ENCODE measurements around the gene SATL1.

Gene SATL1

DNA sequence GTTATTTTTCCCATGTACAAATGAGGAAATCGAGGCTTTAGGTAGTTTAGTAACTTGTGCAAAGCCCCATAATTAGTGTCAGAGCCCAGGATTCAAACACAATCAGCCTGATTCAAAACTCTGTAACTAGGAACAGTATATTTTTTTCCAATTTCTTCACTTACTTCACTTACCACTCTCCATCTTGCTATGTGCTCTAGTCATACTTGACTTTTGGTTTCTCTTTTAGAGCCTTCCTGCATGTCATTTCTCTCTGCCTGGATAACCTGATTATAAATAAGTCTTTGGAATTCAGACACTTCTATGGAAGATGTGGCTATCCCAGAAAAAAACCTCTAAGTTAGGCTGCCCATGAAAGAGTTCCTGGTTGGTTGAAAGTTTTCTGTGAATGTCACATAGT, 22.2 kb downstream of the SATL1 start:
- TF ChIP-seq TCF12 (IDR thresholded peaks at IDR 0.05; ENCODE audit: low read depth) (no peak), CREB1 (IDR thresholded peaks at IDR 0.05; ENCODE audit: low read depth) (no peak)

DNA sequence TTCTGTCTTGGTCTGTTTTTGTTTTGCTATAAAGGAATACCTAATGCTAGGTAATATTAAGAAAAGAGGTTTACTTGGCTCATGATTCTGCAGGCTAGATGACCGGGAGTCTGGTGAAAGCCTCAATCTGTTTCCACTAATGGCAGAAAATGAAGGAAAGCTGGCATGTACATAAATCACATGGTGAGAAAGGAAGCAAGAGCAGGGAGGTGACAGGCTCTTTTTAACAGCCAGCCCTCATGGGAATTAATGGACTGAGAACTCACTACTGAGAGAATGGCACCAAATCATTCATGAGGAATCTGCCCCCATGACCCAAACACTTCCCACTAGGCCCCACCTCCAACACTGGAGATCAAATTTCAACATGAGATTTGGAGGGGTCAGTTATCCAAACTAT, 27.6 kb downstream of the SATL1 start:
- TF ChIP-seq TAF1 (IDR thresholded peaks at IDR 0.05; ENCODE audit: low read depth) (no peak), CREB1 (IDR thresholded peaks at IDR 0.05; ENCODE audit: low read depth) (no peak), ZBTB7A (IDR thresholded peaks at IDR 0.05; ENCODE audit: low read depth) (no peak), YY1 (IDR thresholded peaks at IDR 0.05; ENCODE audit: low read depth) (no peak), NFIC (IDR thresholded peaks at IDR 0.05) (no peak), CEBPB (IDR thresholded peaks at IDR 0.05) (no peak), EP300 (IDR thresholded peaks at IDR 0.05; ENCODE audit: borderline replicate concordance) (no peak), TEAD4 (IDR thresholded peaks at IDR 0.05) (no peak), TCF12 (IDR thresholded peaks at IDR 0.05; ENCODE audit: low read depth) (no peak)
- TF ChIP-seq, protein P1, sequence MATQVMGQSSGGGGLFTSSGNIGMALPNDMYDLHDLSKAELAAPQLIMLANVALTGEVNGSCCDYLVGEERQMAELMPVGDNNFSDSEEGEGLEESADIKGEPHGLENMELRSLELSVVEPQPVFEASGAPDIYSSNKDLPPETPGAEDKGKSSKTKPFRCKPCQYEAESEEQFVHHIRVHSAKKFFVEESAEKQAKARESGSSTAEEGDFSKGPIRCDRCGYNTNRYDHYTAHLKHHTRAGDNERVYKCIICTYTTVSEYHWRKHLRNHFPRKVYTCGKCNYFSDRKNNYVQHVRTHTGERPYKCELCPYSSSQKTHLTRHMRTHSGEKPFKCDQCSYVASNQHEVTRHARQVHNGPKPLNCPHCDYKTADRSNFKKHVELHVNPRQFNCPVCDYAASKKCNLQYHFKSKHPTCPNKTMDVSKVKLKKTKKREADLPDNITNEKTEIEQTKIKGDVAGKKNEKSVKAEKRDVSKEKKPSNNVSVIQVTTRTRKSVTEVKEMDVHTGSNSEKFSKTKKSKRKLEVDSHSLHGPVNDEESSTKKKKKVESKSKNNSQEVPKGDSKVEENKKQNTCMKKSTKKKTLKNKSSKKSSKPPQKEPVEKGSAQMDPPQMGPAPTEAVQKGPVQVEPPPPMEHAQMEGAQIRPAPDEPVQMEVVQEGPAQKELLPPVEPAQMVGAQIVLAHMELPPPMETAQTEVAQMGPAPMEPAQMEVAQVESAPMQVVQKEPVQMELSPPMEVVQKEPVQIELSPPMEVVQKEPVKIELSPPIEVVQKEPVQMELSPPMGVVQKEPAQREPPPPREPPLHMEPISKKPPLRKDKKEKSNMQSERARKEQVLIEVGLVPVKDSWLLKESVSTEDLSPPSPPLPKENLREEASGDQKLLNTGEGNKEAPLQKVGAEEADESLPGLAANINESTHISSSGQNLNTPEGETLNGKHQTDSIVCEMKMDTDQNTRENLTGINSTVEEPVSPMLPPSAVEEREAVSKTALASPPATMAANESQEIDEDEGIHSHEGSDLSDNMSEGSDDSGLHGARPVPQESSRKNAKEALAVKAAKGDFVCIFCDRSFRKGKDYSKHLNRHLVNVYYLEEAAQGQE (IDR thresholded peaks at IDR 0.05; ENCODE audit: low read depth) = no peak
- TF ChIP-seq, protein P2, sequence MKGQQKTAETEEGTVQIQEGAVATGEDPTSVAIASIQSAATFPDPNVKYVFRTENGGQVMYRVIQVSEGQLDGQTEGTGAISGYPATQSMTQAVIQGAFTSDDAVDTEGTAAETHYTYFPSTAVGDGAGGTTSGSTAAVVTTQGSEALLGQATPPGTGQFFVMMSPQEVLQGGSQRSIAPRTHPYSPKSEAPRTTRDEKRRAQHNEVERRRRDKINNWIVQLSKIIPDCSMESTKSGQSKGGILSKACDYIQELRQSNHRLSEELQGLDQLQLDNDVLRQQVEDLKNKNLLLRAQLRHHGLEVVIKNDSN (IDR thresholded peaks at IDR 0.05) = no peak
- TF ChIP-seq, protein P3, sequence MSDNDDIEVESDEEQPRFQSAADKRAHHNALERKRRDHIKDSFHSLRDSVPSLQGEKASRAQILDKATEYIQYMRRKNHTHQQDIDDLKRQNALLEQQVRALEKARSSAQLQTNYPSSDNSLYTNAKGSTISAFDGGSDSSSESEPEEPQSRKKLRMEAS (IDR thresholded peaks at IDR 0.05) = no peak

DNA sequence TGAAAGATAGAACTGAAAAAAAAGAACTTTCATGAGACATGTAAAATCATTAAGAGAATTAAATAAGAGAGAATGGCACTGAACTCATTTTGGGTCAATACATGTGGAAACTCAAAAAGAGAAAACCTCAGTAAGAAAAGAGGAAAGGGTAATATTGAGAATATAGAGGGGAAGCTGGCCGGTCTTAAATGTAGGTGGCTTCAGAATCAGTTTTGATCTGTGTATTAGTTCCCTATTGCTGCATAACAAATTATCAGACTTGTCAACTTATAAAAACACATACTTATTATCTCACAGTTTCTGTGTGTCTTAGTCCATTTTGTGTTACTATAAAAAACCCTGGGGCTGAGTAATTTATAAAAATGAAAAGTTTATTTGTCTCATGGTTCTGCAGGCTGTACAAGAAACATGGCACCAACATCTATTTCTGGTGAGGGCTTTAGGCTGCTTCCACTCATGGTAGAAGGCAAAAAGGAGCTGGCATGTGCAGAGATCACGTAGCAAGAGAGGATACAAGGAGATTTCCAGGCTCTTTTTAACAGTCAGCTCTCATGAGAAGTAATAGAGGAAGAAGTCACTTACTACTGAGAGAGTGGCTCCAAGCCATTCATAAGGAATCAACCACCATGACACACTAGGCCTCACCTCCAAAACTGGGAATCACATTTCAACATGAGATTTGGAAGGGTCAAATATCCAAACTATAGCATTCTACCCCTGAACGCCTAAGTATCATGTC, 29.6 kb downstream of the SATL1 start:
- TF ChIP-seq EGR1 (IDR thresholded peaks at IDR 0.05) (no peak), TCF12 (IDR thresholded peaks at IDR 0.05; ENCODE audit: low read depth) (no peak), EP300 (IDR thresholded peaks at IDR 0.05; ENCODE audit: borderline replicate concordance) (no peak)

DNA sequence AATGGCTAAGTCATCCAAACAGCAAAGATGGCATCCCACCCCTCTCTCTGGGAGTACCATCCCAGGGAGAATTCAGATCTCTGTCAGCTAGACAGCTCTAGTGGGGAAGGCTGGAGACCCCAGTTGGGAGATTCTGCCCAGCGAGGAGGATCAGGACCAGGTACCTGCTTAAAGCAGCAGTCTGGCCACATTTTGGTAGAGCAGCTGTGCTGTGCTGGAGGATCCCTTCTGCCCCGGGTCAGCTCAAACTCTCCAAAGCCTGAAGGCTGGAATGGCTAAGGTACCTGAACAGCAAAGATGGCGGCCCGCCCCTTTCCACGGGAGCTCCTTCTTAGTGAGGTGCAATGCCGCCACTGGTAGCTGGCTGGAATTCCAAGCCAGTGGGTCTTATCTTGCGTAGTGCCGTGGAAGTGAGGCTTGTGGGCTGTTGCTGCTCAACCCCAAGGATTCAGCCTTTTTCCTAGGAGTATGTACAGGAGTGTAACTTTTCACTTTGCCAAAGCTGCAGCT, 40.1 kb downstream of the SATL1 start:
- TF ChIP-seq CEBPB (IDR thresholded peaks at IDR 0.05) (no peak), FOXM1 (IDR thresholded peaks at IDR 0.05; ENCODE audit: borderline replicate concordance, low read depth) (no peak), NFIC (IDR thresholded peaks at IDR 0.05) (no peak), TAF1 (IDR thresholded peaks at IDR 0.05; ENCODE audit: low read depth) (no peak)

DNA sequence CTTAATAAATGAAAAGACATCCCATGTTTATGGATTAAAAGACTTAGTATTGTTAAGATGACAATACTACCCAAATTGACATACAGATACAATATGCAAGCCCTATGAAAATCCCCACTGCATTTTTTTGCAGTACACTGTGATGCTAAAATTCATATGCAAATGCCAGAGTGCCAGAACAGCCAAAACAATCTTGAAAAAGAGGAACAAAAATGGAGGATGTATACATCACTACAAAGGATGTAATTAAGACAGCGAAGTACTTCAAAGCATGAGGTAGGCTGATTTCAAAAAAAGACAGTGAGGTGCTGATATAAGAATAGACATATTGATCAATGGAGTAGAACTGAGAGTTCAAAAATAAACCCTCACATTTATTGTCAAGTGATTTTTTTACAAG, 47.3 kb downstream of the SATL1 start:
- TF ChIP-seq YY1 (IDR thresholded peaks at IDR 0.05; ENCODE audit: low read depth) (no peak), EP300 (IDR thresholded peaks at IDR 0.05; ENCODE audit: borderline replicate concordance) (no peak), CREB1 (IDR thresholded peaks at IDR 0.05; ENCODE audit: low read depth) (no peak), TEAD4 (IDR thresholded peaks at IDR 0.05) (no peak), NFIC (IDR thresholded peaks at IDR 0.05) (no peak), TCF12 (IDR thresholded peaks at IDR 0.05; ENCODE audit: low read depth) (no peak), EGR1 (IDR thresholded peaks at IDR 0.05) (no peak), CEBPB (IDR thresholded peaks at IDR 0.05) (no peak), ZBTB7A (IDR thresholded peaks at IDR 0.05; ENCODE audit: low read depth) (no peak), RAD21 (IDR thresholded peaks at IDR 0.05; ENCODE audit: low read depth) (no peak)
- TF ChIP-seq, protein P3 (IDR thresholded peaks at IDR 0.05) = no peak
- TF ChIP-seq, protein P2 (IDR thresholded peaks at IDR 0.05) = no peak
- TF ChIP-seq, protein P1 (IDR thresholded peaks at IDR 0.05; ENCODE audit: low read depth) = no peak

DNA sequence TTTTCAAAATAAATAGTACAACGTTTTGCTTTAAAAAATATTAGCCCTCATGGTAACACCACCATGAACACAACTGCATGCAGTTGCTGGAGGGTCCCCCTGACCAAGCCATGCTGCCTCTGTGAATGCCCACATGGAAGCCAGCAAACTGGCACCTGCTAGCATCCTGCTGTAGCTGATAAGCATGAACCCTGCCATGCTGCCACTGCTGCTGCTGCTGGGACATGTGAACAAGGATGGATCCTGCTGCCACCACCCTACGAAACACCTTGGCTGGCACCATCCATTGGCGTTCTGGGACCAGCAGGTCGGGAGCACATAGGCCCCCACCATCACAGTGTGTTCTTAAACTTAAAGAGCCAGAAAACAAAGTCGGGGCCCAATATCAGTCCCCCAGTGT, 83.9 kb downstream of the SATL1 start:
- TF ChIP-seq ZBTB7A (IDR thresholded peaks at IDR 0.05; ENCODE audit: low read depth) (no peak), NFIC (IDR thresholded peaks at IDR 0.05) (no peak), EGR1 (IDR thresholded peaks at IDR 0.05) (no peak), YY1 (IDR thresholded peaks at IDR 0.05; ENCODE audit: low read depth) (no peak), TEAD4 (IDR thresholded peaks at IDR 0.05) (no peak), CREB1 (IDR thresholded peaks at IDR 0.05; ENCODE audit: low read depth) (no peak), TAF1 (IDR thresholded peaks at IDR 0.05; ENCODE audit: low read depth) (no peak), FOXM1 (IDR thresholded peaks at IDR 0.05; ENCODE audit: borderline replicate concordance, low read depth) (no peak), EP300 (IDR thresholded peaks at IDR 0.05; ENCODE audit: borderline replicate concordance) (no peak)
- TF ChIP-seq, protein P2 (IDR thresholded peaks at IDR 0.05) = no peak
